ENCODE results near the gene TTLL9.
"Not testable (repeated sequence)": the region's sequence is repeated elsewhere in the genome, so short reads cannot be mapped to it uniquely, and the experiment has no call there.

TTLL9 gene

GRCh38 chr20:31883829-31884228 is 13.4 kb downstream of the TTLL9 start:
- DNase-seq: no peak

GRCh38 chr20:31890646-31891045 is 20.2 kb downstream of the TTLL9 start:
- no peak for DNase-seq

GRCh38 chr20:31894980-31895675 is 24.7 kb downstream of the TTLL9 start:
- DNase-seq: peak; percentile 32

GRCh38 chr20:31896049-31896448 is 25.6 kb downstream of the TTLL9 start:
- no peak for DNase-seq

- no peak for DNase-seq
Observed at GRCh38 chr20:31897541-31897940, 27.1 kb downstream of the TTLL9 start.

- no peak for DNase-seq
Observed at GRCh38 chr20:31901615-31902014, 31.2 kb downstream of the TTLL9 start.

- no peak for DNase-seq
Observed at GRCh38 chr20:31903627-31904386, 33.4 kb downstream of the TTLL9 start.

GRCh38 chr20:31906001-31906400 is 35.6 kb downstream of the TTLL9 start:
- no peak for DNase-seq

- DNase-seq: no peak
Observed at GRCh38 chr20:31907046-31907445, 36.6 kb downstream of the TTLL9 start.

GRCh38 chr20:31908016-31908415 is 37.6 kb downstream of the TTLL9 start:
- no peak for DNase-seq

- DNase-seq: no peak
Observed at GRCh38 chr20:31908424-31908823, 38.0 kb downstream of the TTLL9 start.

GRCh38 chr20:31909253-31910070 is 39.0 kb downstream of the TTLL9 start:
- no peak for DNase-seq

- no peak for DNase-seq
Observed at GRCh38 chr20:31910071-31910803, 39.8 kb downstream of the TTLL9 start.

- no peak for DNase-seq
Observed at GRCh38 chr20:31913431-31914157, 43.2 kb downstream of the TTLL9 start.

GRCh38 chr20:31914170-31914569 is 43.7 kb downstream of the TTLL9 start:
- DNase-seq: no peak

- no peak for DNase-seq
Observed at GRCh38 chr20:31915491-31916280, 45.3 kb downstream of the TTLL9 start.

GRCh38 chr20:31916708-31917107 is 46.3 kb downstream of the TTLL9 start:
- no peak for DNase-seq

GRCh38 chr20:31917962-31918412 is 47.6 kb downstream of the TTLL9 start:
- DNase-seq: not testable (repeated sequence)

- DNase-seq: no peak
Observed at GRCh38 chr20:31918466-31919105, 48.2 kb downstream of the TTLL9 start.

GRCh38 chr20:31919410-31920155 is 49.1 kb downstream of the TTLL9 start:
- DNase-seq: no peak
